ENCODE measurements around the gene GALNT1. TPM values are rescaled to one million over a fixed set of nuclear protein-coding genes. Genes with fewer than 3 reads are reported as not detected.

GALNT1 gene
- total RNA-seq, 1 experiment from 2014 or later, result 77.9 TPM

DNA sequence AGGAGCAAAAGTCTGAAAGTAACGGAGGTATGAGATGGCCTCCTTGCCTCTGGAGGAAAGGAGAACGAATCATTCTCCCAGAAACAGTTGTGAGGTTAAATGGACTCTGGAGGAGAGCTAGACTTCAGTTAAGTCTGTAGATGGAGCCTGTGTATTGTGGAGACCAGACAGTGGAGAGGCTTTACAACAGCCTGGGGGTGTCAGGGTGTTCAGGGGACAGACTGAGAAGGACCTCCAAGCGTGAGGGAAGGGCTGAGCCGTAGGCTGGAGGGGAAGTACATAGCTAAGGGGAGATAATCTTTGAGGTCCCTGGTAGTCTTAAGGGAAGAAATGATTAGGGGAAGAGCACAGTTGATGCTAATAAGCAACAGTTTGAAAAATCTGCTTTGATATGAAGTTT, 76.6 kb downstream of the GALNT1 start:
- H2BK15ac ChIP-seq (ENCODE audit: low read depth, low read length), result no peak overlapping the region
- no peak overlapping the region for H3K56ac ChIP-seq (ENCODE audit: insufficient read length, low read depth, low read length)
- H2AK5ac ChIP-seq (ENCODE audit: insufficient read length, low read length), result no peak overlapping the region
- Mint-ChIP-seq H3K27ac (no peak overlapping the region), H3K9me3 (no peaks in the 10 kb centered on the region), H3K27me3 (ENCODE audit: low read depth) (no peaks in the 10 kb centered on the region), H3K36me3 (ENCODE audit: insufficient read depth in 1 of 3, low read depth in 3 of 3) (peaks cover 0 to 2% (median 0%) of the 10 kb centered on the region in 3 experiments; a peak in 2 of 7 replicates), H3K4me3 (no peak overlapping the region), H3K4me1 (peaks cover 29 to 30% of the 10 kb centered on the region in 2 experiments)
- H3K23me2 ChIP-seq (ENCODE audit: insufficient read length, low read depth, low read length, poor library complexity, severe bottlenecking), result no peaks in the 10 kb centered on the region
- no peak overlapping the region for H3K14ac ChIP-seq (ENCODE audit: insufficient read depth, low read length)
- no peak overlapping the region for H2BK5ac ChIP-seq (ENCODE audit: insufficient read length, low read length)
- H3K27ac ChIP-seq (ENCODE audit: insufficient read length, low read depth, low read length), result no peak overlapping the region
- H3K4me1 ChIP-seq (ENCODE audit: insufficient read depth, low read length), result no peaks in the 10 kb centered on the region; the same call in 1 of the 2 replicates
- DNase-seq, result no peak
- no peaks in the 10 kb centered on the region for H3K79me1 ChIP-seq (ENCODE audit: insufficient read depth, low read depth, low read length, poor library complexity, severe bottlenecking)
- H4K20me1 ChIP-seq (ENCODE audit: control insufficient read depth, insufficient read depth, insufficient read length), result no peaks in the 10 kb centered on the region
- H3K27me3 ChIP-seq (ENCODE audit: insufficient read depth, low read length), result no peaks in the 10 kb centered on the region
- no peak overlapping the region for H2AFZ ChIP-seq (ENCODE audit: low read length)
- WGBS (ENCODE audit: extremely low coverage, insufficient read length, low lambda C conversion rate), result no CpG with 5 or more reads among the region's 4 CpGs
- no peak overlapping the region for H3K4me2 ChIP-seq (ENCODE audit: insufficient read depth, insufficient read length, low read length)
- H2BK20ac ChIP-seq (ENCODE audit: low read depth, low read length, poor library complexity, severe bottlenecking), result no peak overlapping the region
- no peak overlapping the region for H2BK120ac ChIP-seq (ENCODE audit: low read depth, low read length, poor library complexity, severe bottlenecking)
- H3K9me3 ChIP-seq (ENCODE audit: control insufficient read depth, low read depth, low read length), result no peaks in the 10 kb centered on the region
- H4K8ac ChIP-seq (replicated peaks; ENCODE audit: insufficient read length, low read depth, low read length), result no peak overlapping the region
- H3K9ac ChIP-seq (ENCODE audit: extremely low read depth, insufficient read length, low read length), result no peak overlapping the region
- H3T11ph ChIP-seq (ENCODE audit: low read length), result no peak overlapping the region
- no peaks in the 10 kb centered on the region for H3K79me2 ChIP-seq (ENCODE audit: insufficient read depth, low read length)
- no peak overlapping the region for H4K5ac ChIP-seq (ENCODE audit: insufficient read length, low read depth, low read length)
- H3K4ac ChIP-seq (ENCODE audit: low read depth, low read length), result no peak overlapping the region
- no peak for TF ChIP-seq CTCF (conservative IDR thresholded peaks at IDR 0.05)
- H3K23ac ChIP-seq (ENCODE audit: insufficient read length, low read depth, low read length), result no peak overlapping the region
- H3K18ac ChIP-seq (ENCODE audit: insufficient read length, low read depth, low read length), result no peak overlapping the region
- H4K91ac ChIP-seq (ENCODE audit: insufficient read length, low read depth, low read length), result no peak overlapping the region
- H2BK12ac ChIP-seq (ENCODE audit: insufficient read length, low read depth, low read length), result no peak overlapping the region
